Breast epithelium (tissue), 3 donors: Measurements from ENCODE around the gene QPCT.

Experiments
- POLR2AphosphoS5 ChIP-seq, 3 donors: sonication (generic); formaldehyde crosslinking; IDR thresholded peaks; one replicate each; pipeline ENCODE4 v1.6.1; 2017; ENCODE audit warnings: antibody characterized with exemption in 3 of 3
- TF ChIP-seq, protein P1 (sequence below), 3 donors: fragments of 450-650 bp; IDR thresholded peaks; one replicate each; pipeline ENCODE4 v1.5.1; 2016 to 2017; ENCODE audit warnings: antibody characterized with exemption in 3 of 3, mild to moderate bottlenecking in 3 of 3, moderate library complexity in 3 of 3

DNA sequence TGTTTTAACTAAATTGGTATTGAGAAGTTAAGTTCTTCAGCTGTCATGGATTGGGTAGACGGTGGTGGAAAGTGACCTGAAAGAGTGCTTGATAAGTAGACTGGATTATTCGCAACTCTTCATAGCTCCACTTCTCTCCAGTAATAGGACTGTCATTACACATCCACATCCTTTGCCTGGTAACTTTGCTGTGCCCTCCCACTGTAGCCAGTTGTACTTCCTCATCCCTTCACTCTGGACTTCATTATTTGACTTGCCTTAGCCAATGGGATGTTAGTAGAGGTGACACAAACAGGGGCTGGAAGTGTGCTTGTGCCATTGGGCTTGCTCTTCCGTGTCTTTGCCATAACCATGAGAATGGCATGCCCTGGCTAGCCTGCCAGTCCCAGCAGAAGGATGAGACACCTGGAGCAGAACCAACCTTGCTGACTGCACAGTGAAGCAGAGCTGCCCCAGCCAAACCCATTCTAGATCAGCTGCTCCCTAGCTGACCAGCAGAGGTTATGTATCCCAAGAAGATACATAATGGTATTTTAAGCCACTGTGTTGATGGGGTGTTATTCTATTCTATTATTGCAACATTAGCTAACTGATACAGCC, 16.9 kb downstream of the QPCT start:
- TF ChIP-seq, protein P1, sequence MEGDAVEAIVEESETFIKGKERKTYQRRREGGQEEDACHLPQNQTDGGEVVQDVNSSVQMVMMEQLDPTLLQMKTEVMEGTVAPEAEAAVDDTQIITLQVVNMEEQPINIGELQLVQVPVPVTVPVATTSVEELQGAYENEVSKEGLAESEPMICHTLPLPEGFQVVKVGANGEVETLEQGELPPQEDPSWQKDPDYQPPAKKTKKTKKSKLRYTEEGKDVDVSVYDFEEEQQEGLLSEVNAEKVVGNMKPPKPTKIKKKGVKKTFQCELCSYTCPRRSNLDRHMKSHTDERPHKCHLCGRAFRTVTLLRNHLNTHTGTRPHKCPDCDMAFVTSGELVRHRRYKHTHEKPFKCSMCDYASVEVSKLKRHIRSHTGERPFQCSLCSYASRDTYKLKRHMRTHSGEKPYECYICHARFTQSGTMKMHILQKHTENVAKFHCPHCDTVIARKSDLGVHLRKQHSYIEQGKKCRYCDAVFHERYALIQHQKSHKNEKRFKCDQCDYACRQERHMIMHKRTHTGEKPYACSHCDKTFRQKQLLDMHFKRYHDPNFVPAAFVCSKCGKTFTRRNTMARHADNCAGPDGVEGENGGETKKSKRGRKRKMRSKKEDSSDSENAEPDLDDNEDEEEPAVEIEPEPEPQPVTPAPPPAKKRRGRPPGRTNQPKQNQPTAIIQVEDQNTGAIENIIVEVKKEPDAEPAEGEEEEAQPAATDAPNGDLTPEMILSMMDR (IDR thresholded peaks at IDR 0.05), result no peak
- no peak for TF ChIP-seq POLR2AphosphoS5 (IDR thresholded peaks at IDR 0.05)
